HEK293T (cell line): ENCODE data around the gene AQP12A.

Source experiments
- CTCF ChIA-PET: fragments of 350-600 bp; formaldehyde crosslinking; extraction: SDS; loops from one replicate; lab custom pipeline; 2021; ENCODE audit warnings: antibody characterized with exemption, inconsistent platforms; lab: Yijun Ruan, JAX
- POLR2A ChIA-PET: fragments of 350-600 bp; formaldehyde crosslinking; extraction: SDS; loops from one replicate; lab custom pipeline; 2020; ENCODE audit warnings: antibody characterized with exemption, inconsistent platforms; lab: Yijun Ruan, JAX
- DNase-seq: peaks from one replicate; pipeline ENCODE4 v3.0.0; 2012; ENCODE audit warnings: mixed read lengths; ENCODE audit errors: extremely low spot score
- ARNT ChIP-seq: fragments of 450-650 bp; IDR thresholded peaks from 2 replicates; pipeline ENCODE4 v1.6.1; 2017; ENCODE audit warnings: mild to moderate bottlenecking
- BHLHE40 ChIP-seq: fragments of 450-650 bp; IDR thresholded peaks from 2 replicates; pipeline ENCODE4 v1.6.1; 2016; ENCODE audit warnings: mild to moderate bottlenecking, moderate library complexity, borderline replicate concordance
- CTBP1 ChIP-seq: fragments of 450-650 bp; IDR thresholded peaks from 2 replicates; pipeline ENCODE4 v1.6.1; 2016; ENCODE audit warnings: borderline replicate concordance
- ELF4 ChIP-seq: fragments of 450-650 bp; IDR thresholded peaks from 2 replicates; pipeline ENCODE4 v1.6.1; 2017; ENCODE audit warnings: antibody characterized with exemption
- FOXA1 ChIP-seq: fragments of 450-650 bp; IDR thresholded peaks from 2 replicates; pipeline ENCODE4 v1.6.1; 2016; ENCODE audit warnings: mild to moderate bottlenecking
- FOXK2 ChIP-seq: fragments of 450-650 bp; IDR thresholded peaks from 2 replicates; pipeline ENCODE4 v1.6.1; 2016; ENCODE audit warnings: mild to moderate bottlenecking
- FOXM1 ChIP-seq: fragments of 450-650 bp; IDR thresholded peaks from 2 replicates; pipeline ENCODE4 v1.6.1; 2017; ENCODE audit warnings: mild to moderate bottlenecking, borderline replicate concordance
- HDGF ChIP-seq: fragments of 450-650 bp; IDR thresholded peaks from 2 replicates; pipeline ENCODE4 v1.6.1; 2017; ENCODE audit warnings: antibody characterized with exemption, borderline replicate concordance
- L3MBTL2 ChIP-seq: fragments of 450-650 bp; conservative IDR thresholded peaks from 2 replicates; pipeline ENCODE4 v1.6.1; 2016; ENCODE audit warnings: mild to moderate bottlenecking
- LEF1 ChIP-seq: fragments of 450-650 bp; IDR thresholded peaks from 2 replicates; pipeline ENCODE4 v1.6.1; 2017; ENCODE audit warnings: mild to moderate bottlenecking, borderline replicate concordance
- NFRKB ChIP-seq: fragments of 450-650 bp; IDR thresholded peaks from 2 replicates; pipeline ENCODE4 v1.6.1; 2016; ENCODE audit warnings: mild to moderate bottlenecking, moderate library complexity
- PKNOX1 ChIP-seq: fragments of 450-650 bp; IDR thresholded peaks from 2 replicates; pipeline ENCODE4 v1.6.1; 2016
- SP1 ChIP-seq: fragments of 450-650 bp; IDR thresholded peaks from 2 replicates; pipeline ENCODE4 v1.6.1; 2017
- SUZ12 ChIP-seq: fragments of 450-650 bp; IDR thresholded peaks from 2 replicates; pipeline ENCODE4 v1.6.1; 2016; ENCODE audit warnings: mild to moderate bottlenecking
- TARDBP ChIP-seq: fragments of 450-650 bp; IDR thresholded peaks from 2 replicates; pipeline ENCODE4 v1.6.1; 2016
- ZNF384 ChIP-seq: fragments of 450-650 bp; IDR thresholded peaks from 2 replicates; pipeline ENCODE4 v1.6.1; 2016

Gene AQP12A

GRCh38 chr2:240746671-240747070, 55.0 kb downstream of the AQP12A start:
- ChIA-PET CTCF (no interaction called here), POLR2A (no interaction called here)
- no peak for TF ChIP-seq PKNOX1
- TF ChIP-seq LEF1: no peak
- TF ChIP-seq FOXM1: no peak
- no peak for TF ChIP-seq HDGF
- no peak for TF ChIP-seq FOXA1
- no peak for TF ChIP-seq NFRKB
- TF ChIP-seq ZNF384: no peak
- TF ChIP-seq L3MBTL2: no peak
- no peak for TF ChIP-seq SUZ12
- TF ChIP-seq ELF4: no peak
- no peak for TF ChIP-seq ARNT
- no peak for TF ChIP-seq BHLHE40
- TF ChIP-seq CTBP1: no peak
- TF ChIP-seq FOXK2: no peak
- DNase-seq: no peak

- ChIA-PET POLR2A (no interaction called here), CTCF (no interaction called here)
- DNase-seq: no peak
- TF ChIP-seq ELF4 (no peak), FOXK2 (no peak), SP1 (no peak), ARNT (no peak), BHLHE40 (no peak), FOXA1 (no peak), LEF1 (no peak), ZNF384 (no peak), CTBP1 (no peak), L3MBTL2 (no peak), FOXM1 (no peak), SUZ12 (no peak), PKNOX1 (no peak), NFRKB (no peak), HDGF (no peak), TARDBP (no peak)
Measured at GRCh38 chr2:240747256-240747655, 55.6 kb downstream of the AQP12A start.
